GM12878 (cell line): ENCODE measurements around the gene SPP2. TPM values are rescaled to one million over a fixed set of nuclear protein-coding genes. Genes with fewer than 3 reads are reported as not detected.

Experiments
- ATAC-seq: fragments of 200-7000 bp; cut with Tn5 transposase; 3 replicates; pipeline ENCODE4 v1.9.1; 2020; ENCODE audit warnings: mild to moderate bottlenecking, moderate library complexity
- BruUV-seq: library from RNA; stranded (reverse); fragments of 400-500 nt; replicated peaks from 2 replicates; lab custom pipeline; 2021; lab: Mats Ljungman, UMichigan
- CTCF ChIA-PET: fragments of 300-600 bp; sonication (Branson Sonifier 250); formaldehyde crosslinking; extraction: SDS; loops from one replicate; lab custom pipeline; 2021; ENCODE audit warnings: inconsistent platforms; lab: Yijun Ruan, JAX
- POLR2A ChIA-PET: fragments of 350-600 bp; formaldehyde crosslinking; extraction: SDS; loops from one replicate; lab custom pipeline; 2021; ENCODE audit warnings: inconsistent platforms; lab: Charles Lee
- RAD21 ChIA-PET: fragments of 300-600 bp; sonication (Branson Sonifier 250); formaldehyde crosslinking; loops from one replicate; lab custom pipeline; 2023; ENCODE audit warnings: antibody characterized with exemption; ENCODE audit not compliant: unreplicated experiment; lab: Charles Lee
- SMC1A ChIA-PET: fragments of 300-600 bp; sonication (Branson Sonifier 250); formaldehyde crosslinking; loops from one replicate; lab custom pipeline; 2023; ENCODE audit not compliant: unreplicated experiment, uncharacterized antibody; lab: Charles Lee
- DNase-seq: peaks from one replicate; pipeline ENCODE4 v3.0.0-alpha.2; 2011; ENCODE audit warnings: low read depth, low spot score
- FAIRE-seq: peaks from 3 replicates; lab custom pipeline; 2011; peaks lifted over from hg19 to GRCh38; lab: Jason Lieb, UNC
- H2AFZ ChIP-seq: 2 replicates; pipeline ENCODE4 v1.6.0; 2011; ENCODE audit warnings: low read depth, low read length, control low read depth; ENCODE audit not compliant: control insufficient read depth
- H3K27ac ChIP-seq: 2 replicates; pipeline ENCODE4 v1.5.1; 2011; ENCODE audit warnings: control low read depth; ENCODE audit not compliant: control insufficient read depth, insufficient read depth
- H3K27me3 ChIP-seq, 2 experiments: replicated peaks in 1 of 2; 2 replicates each; pipeline versions ENCODE4 v1.6.0 to v1.6.1; 2011; ENCODE audit warnings: low read length in 1 of 2; ENCODE audit not compliant: control insufficient read depth in 2 of 2, insufficient read depth in 2 of 2
- H3K36me3 ChIP-seq, 2 experiments: 2 replicates each; pipeline ENCODE4 v1.5.1; 2011; ENCODE audit warnings: low read length in 1 of 2; ENCODE audit not compliant: control insufficient read depth in 2 of 2, insufficient read depth in 2 of 2
- H3K4me1 ChIP-seq: 2 replicates; pipeline ENCODE4 v1.6.1; 2011; ENCODE audit warnings: mild to moderate bottlenecking, low read length, moderate library complexity, mixed read lengths; ENCODE audit not compliant: control insufficient read depth, insufficient read depth
- H3K4me2 ChIP-seq: 2 replicates; pipeline ENCODE4 v1.6.0; 2011; ENCODE audit warnings: control low read depth; ENCODE audit not compliant: control insufficient read depth, insufficient read depth
- H3K4me3 ChIP-seq: fragments of 200-600 bp; sonication (generic); 2 replicates; pipeline ENCODE4 v1.5.1; 2016
- H3K79me2 ChIP-seq: 2 replicates; pipeline ENCODE4 v1.6.0; 2011; ENCODE audit warnings: low read length; ENCODE audit not compliant: control insufficient read depth, insufficient read depth
- H3K9ac ChIP-seq: 2 replicates; pipeline ENCODE4 v1.8.0; 2011; ENCODE audit warnings: low read length, control low read depth, mixed read lengths; ENCODE audit not compliant: control insufficient read depth, insufficient read depth
- H3K9me3 ChIP-seq: replicated peaks from 3 replicates; pipeline ENCODE4 v1.5.1; 2011; ENCODE audit warnings: mild to moderate bottlenecking, low read length; ENCODE audit not compliant: control insufficient read depth, insufficient read depth
- H4K20me1 ChIP-seq: 2 replicates; pipeline ENCODE4 v1.6.0; 2011; ENCODE audit not compliant: control insufficient read depth, insufficient read depth
- ASH2L ChIP-seq: fragments of 300-600, 200-600 bp; sonication (generic); IDR thresholded peaks from 2 replicates; pipeline ENCODE4 v1.6.1; 2017; ENCODE audit warnings: low read depth, mild to moderate bottlenecking, borderline replicate concordance
- CBFB ChIP-seq: IDR thresholded peaks from 2 replicates; pipeline ENCODE4 v1.6.1; 2016; ENCODE audit warnings: antibody characterized with exemption, low read depth
- EED ChIP-seq: sonication (generic); IDR thresholded peaks from 2 replicates; pipeline ENCODE4 v1.6.1; 2016; ENCODE audit warnings: antibody characterized with exemption, low read depth
- GABPA ChIP-seq: IDR thresholded peaks from 2 replicates; pipeline ENCODE4 v1.6.1; 2014; ENCODE audit warnings: antibody characterized with exemption, low read depth, mild to moderate bottlenecking, inconsistent platforms
- KAT2A ChIP-seq: conservative IDR thresholded peaks from 2 replicates; pipeline ENCODE4 v1.6.1; 2011; ENCODE audit warnings: low read depth, low read length; ENCODE audit not compliant: control insufficient read depth
- MYC ChIP-seq: IDR thresholded peaks from 2 replicates; pipeline ENCODE4 v1.6.1; 2011; ENCODE audit warnings: mild to moderate bottlenecking, low read length, moderate library complexity, inconsistent platforms; ENCODE audit not compliant: insufficient read depth, insufficient replicate concordance, insufficient read length, severe bottlenecking
- NFYA ChIP-seq: IDR thresholded peaks from 2 replicates; pipeline ENCODE4 v1.6.1; 2011; ENCODE audit warnings: low read depth, mild to moderate bottlenecking, low read length, improper control_type of control experiment, borderline replicate concordance
- PBX3 ChIP-seq: IDR thresholded peaks from 2 replicates; pipeline ENCODE4 v1.6.1; 2011; ENCODE audit warnings: mild to moderate bottlenecking, low read depth, low read length, moderate library complexity; ENCODE audit not compliant: insufficient replicate concordance
- STAT3 ChIP-seq: IDR thresholded peaks from 2 replicates; pipeline ENCODE4 v1.6.1; 2011; ENCODE audit warnings: low read depth, low read length, improper control_type of control experiment
- ZBTB11 ChIP-seq: fragments of 450-650 bp; formaldehyde crosslinking; IDR thresholded peaks from 2 replicates; pipeline ENCODE4 v1.5.0; 2022; ENCODE audit warnings: mild to moderate bottlenecking, missing genetic modification characterization
- ZNF384 ChIP-seq: IDR thresholded peaks from 2 replicates; pipeline ENCODE4 v1.6.1; 2012; ENCODE audit warnings: low read depth, mild to moderate bottlenecking, low read length, improper control_type of control experiment, borderline replicate concordance
- WGBS: methylation state at CpG from one replicate; pipeline ENCODE4 v1.1.6; 2016; ENCODE audit warnings: low lambda C conversion rate; ENCODE audit not compliant: insufficient replicate concordance, insufficient coverage; ENCODE audit errors: missing lambda C conversion rate; 5-methylcytosine and 5-hydroxymethylcytosine counted together
- in situ Hi-C: fragments of 300-500 bp; cut with MboI; formaldehyde crosslinking; loops from 9 replicates; pipeline ENCODE4 v1.14.3; 2018; ENCODE audit warnings: mixed read lengths
- intact Hi-C: fragments of 100-400 bp; cut with micrococcal nuclease; formaldehyde crosslinking; loops from one replicate; pipeline ENCODE4 v1.14.2; 2022; ENCODE audit not compliant: unreplicated experiment
- polyA plus RNA-seq, 11 experiments: library from polyadenylated mRNA; depleted of rRNA in 4 of 11; unstranded in 6 of 11; stranded (reverse) in 5 of 11; fragments of >200 nt; fragmentation: Nextera tagmentation in 4 of 11; fragmentation: Illumina TruSeq in 1 of 11; extraction: Ambion mirVana in 4 of 11; extraction: Trizol in 1 of 11; gene quantifications; 1 replicate in 1 of 11; 2 replicates in 10 of 11; pipeline versions ENCODE4 v1.2.1 to v1.2.3, GENCODE V29; 2011 to 2016; ENCODE audit warnings: inconsistent platforms in 2 of 11, missing spikeins in 2 of 11, low read depth in 1 of 11
- total RNA-seq, 4 experiments: library from RNA; depleted of rRNA in 3 of 4; stranded (reverse); fragments of >200 nt in 3 of 4; fragmentation: Illumina TruSeq in 1 of 4; extraction: Trizol in 1 of 4; gene quantifications; 2 replicates each; pipeline versions ENCODE4 v1.2.1 to v1.2.3, GENCODE V29; 2013 to 2021

The SPP2 gene
- total and polyA plus RNA-seq, 10 of the 15 experiments (the other 5 are each of a cell fraction or from before 2014, with no cell fraction given): not detected

DNA sequence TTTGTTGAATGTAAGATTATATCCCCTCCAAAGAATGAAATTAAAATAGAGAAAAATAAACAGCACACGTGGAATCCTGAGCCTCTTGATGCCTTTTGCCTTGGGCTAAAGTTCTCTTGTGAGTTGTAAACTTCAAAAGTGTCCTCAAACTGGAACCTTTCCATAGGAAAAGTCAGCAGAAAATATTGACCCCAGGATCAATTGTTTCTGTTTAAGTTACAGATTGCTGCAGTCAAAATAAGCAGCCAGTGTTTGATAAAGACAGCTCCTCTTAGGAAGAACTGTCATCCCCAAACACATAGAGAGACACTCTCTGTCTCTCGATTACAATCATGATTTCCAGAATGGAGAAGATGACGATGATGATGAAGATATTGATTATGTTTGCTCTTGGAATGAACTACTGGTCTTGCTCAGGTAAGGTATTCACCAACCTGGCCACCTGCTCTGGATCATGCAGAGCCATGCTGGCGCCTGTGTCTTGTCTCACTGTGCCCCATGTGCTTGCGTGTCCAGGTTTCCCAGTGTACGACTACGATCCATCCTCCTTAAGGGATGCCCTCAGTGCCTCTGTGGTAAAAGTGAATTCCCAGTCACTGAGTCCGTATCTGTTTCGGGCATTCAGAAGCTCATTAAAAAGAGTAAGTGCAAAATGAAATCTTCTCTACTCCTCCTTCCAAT lies at the start of gene SPP2 (continued):
- TF ChIP-seq PBX3 (no peak), MYC (no peak), ZNF384 (no peak), NFYA (no peak), KAT2A (no peak), EED (no peak), STAT3 (no peak), ASH2L (no peak), GABPA (no peak)
- TF ChIP-seq, all 136 proteins: peak for 0

GRCh38 chr2:234001380-234002160 lies 48.9 kb upstream of the SPP2 start:
- TF ChIP-seq CBFB: no peak
- TF ChIP-seq ZBTB11 (CRISPR knock-in tag): no peak
- Histone ChIP-seq H3K36me3 (no peaks in the 10 kb centered on the region), H3K27ac (no peak overlapping the region), H3K9me3 (no peaks in the 10 kb centered on the region), H3K4me1 (no peaks in the 10 kb centered on the region), H3K4me3 (no peak overlapping the region), H3K9ac (no peak overlapping the region), H4K20me1 (no peaks in the 10 kb centered on the region), H3K79me2 (no peaks in the 10 kb centered on the region), H3K4me2 (no peak overlapping the region), H2AFZ (no peak overlapping the region), H3K27me3 (peaks cover 0 to 5% of the 10 kb centered on the region in 2 experiments; a peak in 2 of 4 replicates)
- 50% methylated on average over 8 of the region's 8 CpGs for WGBS
- RAD21 ChIA-PET: no interaction called here
- in situ Hi-C loops (no loop called here), intact Hi-C loops (no loop called here)
- BruUV-seq: no TSS peak
- POLR2A ChIA-PET: no interaction called here
- SMC1A ChIA-PET: no interaction called here
- FAIRE-seq: no peak
- ATAC-seq: no peak
- CTCF ChIA-PET: no interaction called here
- DNase-seq: no peak
